Measurements from ENCODE around the gene PPIP5K1. TPM values are rescaled to one million over a fixed set of nuclear protein-coding genes. Genes with fewer than 3 reads are reported as not detected.

Gene PPIP5K1
- total and polyA plus RNA-seq, 2 of the 4 experiments (the other 2 are of a cell fraction) = 12.7 to 14.2 TPM

GRCh38 chr15:43511012-43511885 lies 78.8 kb downstream of the PPIP5K1 start:
- peaks cover 22% of the 10 kb centered on the region for H3K4me1 ChIP-seq (ENCODE audit: control insufficient read depth, insufficient read depth, low read length)
- 4% methylated on average over 28 of the region's 39 CpGs; no CpG with 5 or more reads in 1 of the 2 experiments for WGBS, 2 experiments (ENCODE audit: extremely low coverage in 2 of 2, insufficient read length in 1 of 2)

More at GRCh38 chr15:43511012-43511885, 78.8 kb downstream of the PPIP5K1 start:
- Histone ChIP-seq H3K27me3 (ENCODE audit: control insufficient read depth, insufficient read depth, low read length) (no peaks in the 10 kb centered on the region), H3K36me3 (ENCODE audit: control insufficient read depth, insufficient read depth, low read length) (no peaks in the 10 kb centered on the region), H3K56ac (ENCODE audit: extremely low read depth, insufficient read depth, low read length) (no peak overlapping the region), H3K79me1 (ENCODE audit: low read depth in 1 of 2, low read length in 2 of 2) (peaks cover 0 to 23% of the 10 kb centered on the region in 2 experiments; a peak in 3 of 4 replicates), H4K91ac (ENCODE audit: insufficient read depth, low read depth, low read length) (no peak overlapping the region), H4K20me1 (ENCODE audit: insufficient read depth, low read length) (no peaks in the 10 kb centered on the region), H3K4me3 (ENCODE audit: insufficient read depth, low read depth, low read length) (peak overlapping the region; percentile 49), H2BK15ac (ENCODE audit: low read depth, low read length) (0 out of 3 replicates have a peak overlapping the region, but pooled peaks have one; percentile 19), H2BK120ac (ENCODE audit: low read depth, low read length) (no peak overlapping the region), H3K9ac (ENCODE audit: low read depth, low read length) (no peak overlapping the region), H2BK20ac (ENCODE audit: low read depth, low read length) (no peak overlapping the region), H4K5ac (ENCODE audit: low read depth, low read length) (no peak overlapping the region), H3K27ac (ENCODE audit: insufficient read depth, low read length) (no peak overlapping the region), H3K9me1 (ENCODE audit: insufficient read depth, low read length) (peaks cover 24% of the 10 kb centered on the region), H3K18ac (ENCODE audit: low read depth, low read length) (no peak overlapping the region), H4K8ac (ENCODE audit: low read depth in 2 of 2, low read length in 2 of 2) (no peak overlapping the region), H3K9me3 (ENCODE audit: control insufficient read depth, insufficient read depth, low read length) (no peaks in the 10 kb centered on the region), H3K14ac (replicated peaks; ENCODE audit: low read depth, low read length) (peak overlapping the region; percentile 2; the same call in 1 of the 2 replicates), H3K4me2 (ENCODE audit: low read depth, low read length) (peak overlapping the region; percentile 86), H2AK5ac (ENCODE audit: low read depth, low read length) (peak overlapping the region; percentile 47), H3K23ac (ENCODE audit: low read depth, low read length) (peak overlapping the region; percentile 66), H3K4ac (ENCODE audit: low read depth, low read length) (peak overlapping the region; percentile 18; the same call in 1 of the 2 replicates), H2BK5ac (ENCODE audit: low read depth, low read length, poor library complexity, severe bottlenecking) (no peak overlapping the region), H2AFZ (replicated peaks; ENCODE audit: low read length, poor library complexity) (peak overlapping the region; percentile 83), H2AK9ac (replicated peaks; ENCODE audit: low read depth, low read length, poor library complexity) (peak overlapping the region; percentile 30)
- CTCF ChIA-PET = interaction anchor here (1.5 to 1.9 kb wide), 3 partner anchors 12 to 139 kb away, joined by 3 to 4 read pairs (median 3); no protein-coding TSS in a partner anchor
- in situ Hi-C loops (cut with MboI; ENCODE audit: low sequenced_read_pairs) = no loop called here
- intact Hi-C loops (cut with micrococcal nuclease) = loop anchor here (2.0 to 10.0 kb wide), 2 partner anchors 70 to 264 kb away; partner anchors contain the start of gene ELL3
- TF ChIP-seq CTCF (conservative IDR thresholded peaks at IDR 0.05; ENCODE audit: low read depth, low read length) (peak; percentile 30; the same call in 1 of the 2 replicates), RAD21 (IDR thresholded peaks at IDR 0.05; ENCODE audit: low read length) (peak; percentile 32), MXI1 (IDR thresholded peaks at IDR 0.05; ENCODE audit: borderline replicate concordance, low read depth, low read length) (no peak), CHD1 (IDR thresholded peaks at IDR 0.05; ENCODE audit: low read depth, low read length) (no peak)
- POLR2A ChIA-PET (ENCODE audit: unreplicated experiment) = interaction anchor here (0.9 kb wide), 1 partner anchor 10 kb away, joined by 3 read pairs; no protein-coding TSS in a partner anchor
- DNase-seq (no peak), ATAC-seq (ENCODE audit: low read depth) (no peak; the same call in none of the 2 replicates)
- dilution Hi-C loops (cut with HindIII; ENCODE audit: low sequenced_read_pairs, unreplicated experiment) = no loop called here
- no TSS peak for BruUV-seq (replicated peaks)
